Kidney epithelial cell (primary cell): ENCODE results near the gene MEPE. TPM values are rescaled to one million over a fixed set of nuclear protein-coding genes. Genes with fewer than 3 reads are reported as not detected.
A peak's percentile ranks its signal among the peaks of the same experiment; 100 is the strongest.
"Not testable (repeated sequence)": the region's sequence is repeated elsewhere in the genome, so short reads cannot be mapped to it uniquely, and the experiment has no call there.

ENCODE experiments used
- DNase-seq: peaks from one replicate; pipeline ENCODE4 v3.0.0-alpha.2; 2010; ENCODE audit warnings: low read depth
- H3K27me3 ChIP-seq: 2 replicates; pipeline ENCODE4 v1.6.0; 2011; ENCODE audit warnings: low read length; ENCODE audit not compliant: control insufficient read depth, insufficient read depth
- H3K36me3 ChIP-seq: 2 replicates; pipeline ENCODE4 v1.5.1; 2011; ENCODE audit warnings: low read length; ENCODE audit not compliant: control insufficient read depth, insufficient read depth
- H3K4me3 ChIP-seq: 2 replicates; pipeline ENCODE4 v1.5.1; 2011; ENCODE audit warnings: low read depth, mild to moderate bottlenecking, control low read depth, low read length
- total RNA-seq: library from RNA; depleted of rRNA; stranded (reverse); fragments of >200 nt; gene quantifications from 2 replicates; pipeline ENCODE4 v1.2.3, GENCODE V29; 2015
- TF ChIP-seq, protein P1 (sequence below): IDR thresholded peaks from 2 replicates; pipeline ENCODE4 v1.5.1; 2011; ENCODE audit warnings: mild to moderate bottlenecking, moderate library complexity, low read length, control low read depth, inconsistent platforms; ENCODE audit not compliant: insufficient read depth, poor library complexity, severe bottlenecking

MEPE gene
- total RNA-seq, 1 donor from 2014 or later = not detected

- H3K27me3 ChIP-seq = no peaks in the 10 kb centered on the region
- no peaks in the 10 kb centered on the region for H3K36me3 ChIP-seq
- TF ChIP-seq, protein P1, sequence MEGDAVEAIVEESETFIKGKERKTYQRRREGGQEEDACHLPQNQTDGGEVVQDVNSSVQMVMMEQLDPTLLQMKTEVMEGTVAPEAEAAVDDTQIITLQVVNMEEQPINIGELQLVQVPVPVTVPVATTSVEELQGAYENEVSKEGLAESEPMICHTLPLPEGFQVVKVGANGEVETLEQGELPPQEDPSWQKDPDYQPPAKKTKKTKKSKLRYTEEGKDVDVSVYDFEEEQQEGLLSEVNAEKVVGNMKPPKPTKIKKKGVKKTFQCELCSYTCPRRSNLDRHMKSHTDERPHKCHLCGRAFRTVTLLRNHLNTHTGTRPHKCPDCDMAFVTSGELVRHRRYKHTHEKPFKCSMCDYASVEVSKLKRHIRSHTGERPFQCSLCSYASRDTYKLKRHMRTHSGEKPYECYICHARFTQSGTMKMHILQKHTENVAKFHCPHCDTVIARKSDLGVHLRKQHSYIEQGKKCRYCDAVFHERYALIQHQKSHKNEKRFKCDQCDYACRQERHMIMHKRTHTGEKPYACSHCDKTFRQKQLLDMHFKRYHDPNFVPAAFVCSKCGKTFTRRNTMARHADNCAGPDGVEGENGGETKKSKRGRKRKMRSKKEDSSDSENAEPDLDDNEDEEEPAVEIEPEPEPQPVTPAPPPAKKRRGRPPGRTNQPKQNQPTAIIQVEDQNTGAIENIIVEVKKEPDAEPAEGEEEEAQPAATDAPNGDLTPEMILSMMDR = no peak
Observed at GRCh38 chr4:87886083-87886482, 53.3 kb downstream of the MEPE start.

GRCh38 chr4:87890753-87891152, 58.0 kb downstream of the MEPE start:
- H3K4me3 ChIP-seq, H3K27me3 ChIP-seq, H3K36me3 ChIP-seq, DNase-seq: not testable (repeated sequence)

More at GRCh38 chr4:87886083-87886482, 53.3 kb downstream of the MEPE start:
- DNase-seq = no peak
- no peak overlapping the region for H3K4me3 ChIP-seq

GRCh38 chr4:87895964-87896621, 63.3 kb downstream of the MEPE start:
- TF ChIP-seq, protein P1 = no peak
- Histone ChIP-seq H3K27me3 (no peaks in the 10 kb centered on the region), H3K4me3 (no peak overlapping the region), H3K36me3 (no peaks in the 10 kb centered on the region)
- DNase-seq = peak; percentile 87

Other genes starting within 250 kb of the MEPE start
- not detected in 2 replicates for gene DSPP, start 224.4 kb upstream of the MEPE start, total RNA-seq
- not detected in 2 replicates for gene DMP1, start 182.7 kb upstream of the MEPE start, total RNA-seq
- gene IBSP, start 33.4 kb upstream of the MEPE start, total RNA-seq = not detected in 2 replicates
- 158 and 160 TPM in 2 replicates for gene SPP1, start 142.7 kb downstream of the MEPE start, total RNA-seq
- 30.4 and 31.6 TPM in 2 replicates for gene PKD2, start 174.7 kb downstream of the MEPE start, total RNA-seq